ENCODE measurements around the gene IMPG2. TPM values are rescaled to one million over a fixed set of nuclear protein-coding genes. Genes with fewer than 3 reads are reported as not detected.

Gene IMPG2
- total RNA-seq, 1 donor from 2014 or later: 0.29 TPM

DNA sequence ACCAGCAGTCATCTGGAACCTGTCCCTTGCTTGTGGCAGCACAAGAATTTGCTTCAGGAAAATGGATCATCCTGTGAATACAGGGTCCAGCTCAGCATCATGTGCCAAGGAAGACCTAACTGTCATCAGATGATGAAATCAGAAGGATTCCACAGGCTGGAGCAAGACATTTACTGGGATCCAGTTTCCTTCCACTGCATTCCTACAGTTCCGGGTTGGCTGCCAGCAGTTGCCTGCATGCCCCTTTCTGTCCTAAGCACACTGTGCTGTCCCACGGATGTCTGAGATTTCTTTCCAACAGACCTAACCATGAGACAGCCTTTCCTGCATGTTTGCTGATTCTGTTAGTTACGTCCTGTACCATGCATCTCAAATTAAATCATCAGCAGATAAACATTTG lies 140.7 kb downstream of the IMPG2 start:
- H3K4me1 Mint-ChIP-seq: no peaks in the 10 kb centered on the region
- DNase-seq (no peak), ATAC-seq (ENCODE audit: low read depth) (no peak)
- no peaks in the 10 kb centered on the region for H3K27me3 Mint-ChIP-seq
- no peaks in the 10 kb centered on the region for H3K9me3 Mint-ChIP-seq
- no peak overlapping the region for H3K4me3 Mint-ChIP-seq
- ChIA-PET POLR2A (no interaction called here), CTCF (no interaction called here)
- H3K27ac Mint-ChIP-seq: no peak overlapping the region
- no peaks in the 10 kb centered on the region for H3K36me3 Mint-ChIP-seq (ENCODE audit: low read depth)
- TF ChIP-seq, protein P1, sequence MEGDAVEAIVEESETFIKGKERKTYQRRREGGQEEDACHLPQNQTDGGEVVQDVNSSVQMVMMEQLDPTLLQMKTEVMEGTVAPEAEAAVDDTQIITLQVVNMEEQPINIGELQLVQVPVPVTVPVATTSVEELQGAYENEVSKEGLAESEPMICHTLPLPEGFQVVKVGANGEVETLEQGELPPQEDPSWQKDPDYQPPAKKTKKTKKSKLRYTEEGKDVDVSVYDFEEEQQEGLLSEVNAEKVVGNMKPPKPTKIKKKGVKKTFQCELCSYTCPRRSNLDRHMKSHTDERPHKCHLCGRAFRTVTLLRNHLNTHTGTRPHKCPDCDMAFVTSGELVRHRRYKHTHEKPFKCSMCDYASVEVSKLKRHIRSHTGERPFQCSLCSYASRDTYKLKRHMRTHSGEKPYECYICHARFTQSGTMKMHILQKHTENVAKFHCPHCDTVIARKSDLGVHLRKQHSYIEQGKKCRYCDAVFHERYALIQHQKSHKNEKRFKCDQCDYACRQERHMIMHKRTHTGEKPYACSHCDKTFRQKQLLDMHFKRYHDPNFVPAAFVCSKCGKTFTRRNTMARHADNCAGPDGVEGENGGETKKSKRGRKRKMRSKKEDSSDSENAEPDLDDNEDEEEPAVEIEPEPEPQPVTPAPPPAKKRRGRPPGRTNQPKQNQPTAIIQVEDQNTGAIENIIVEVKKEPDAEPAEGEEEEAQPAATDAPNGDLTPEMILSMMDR (IDR thresholded peaks at IDR 0.05): no peak
- intact Hi-C loops (cut with micrococcal nuclease): no loop called here

DNA sequence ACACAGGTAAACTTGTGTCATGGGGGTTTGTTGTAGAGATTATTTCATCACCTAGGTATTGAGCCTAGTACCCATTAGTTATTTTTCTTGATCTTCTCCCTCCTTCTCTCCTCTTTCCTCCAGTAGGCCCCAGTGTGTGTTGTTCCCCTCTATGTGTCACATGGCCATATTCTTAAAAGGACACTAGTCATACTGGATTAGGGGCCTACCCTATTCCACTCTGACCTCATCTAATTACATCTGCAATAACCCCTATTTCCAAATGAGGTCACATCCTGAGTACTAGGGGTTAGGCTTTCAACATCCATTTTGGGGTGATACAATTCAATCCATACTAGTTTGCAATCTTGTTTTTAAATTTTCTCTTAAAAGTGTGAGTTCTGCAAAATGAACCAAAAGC lies 142.8 kb downstream of the IMPG2 start:
- H3K27me3 Mint-ChIP-seq: peaks cover 3% of the 10 kb centered on the region
- no peak overlapping the region for H3K4me3 Mint-ChIP-seq
- H3K4me1 Mint-ChIP-seq: no peaks in the 10 kb centered on the region
- no peaks in the 10 kb centered on the region for H3K36me3 Mint-ChIP-seq (ENCODE audit: low read depth)
- intact Hi-C loops (cut with micrococcal nuclease): no loop called here
- DNase-seq (no peak), ATAC-seq (ENCODE audit: low read depth) (no peak)
- ChIA-PET POLR2A (no interaction called here), CTCF (no interaction called here)
- TF ChIP-seq, protein P1 (IDR thresholded peaks at IDR 0.05): no peak
- H3K9me3 Mint-ChIP-seq: no peaks in the 10 kb centered on the region
- no peak overlapping the region for H3K27ac Mint-ChIP-seq

Other genes with a start within 250 kb of the IMPG2 start
- 18.6 and 22.1 TPM in 2 replicates for gene SENP7, start 192.6 kb upstream of the IMPG2 start, total RNA-seq
- 33.5 and 34.6 TPM in 2 replicates for gene TRMT10C, start 241.3 kb upstream of the IMPG2 start, total RNA-seq